T-helper 2 cell treated with Interferon-gamma antibody and Interleukin-4, amounts not matched to agents 5 μg/mL and 100 μg/mL, for 36 hours (primary cell): ENCODE measurements around the gene TGIF2LY.
"Not testable (repeated sequence)": the region's sequence is repeated elsewhere in the genome, so short reads cannot be mapped to it uniquely, and the experiment has no call there.

Experiments
- DNase-seq: peaks from one replicate; pipeline ENCODE4 v3.0.0; 2021; ENCODE audit warnings: low spot score
- H3K27ac Mint-ChIP-seq: one replicate; pipeline ENCODE4 v1.8.0; 2021; ENCODE audit warnings: mild to moderate bottlenecking, mixed read lengths
- H3K27me3 Mint-ChIP-seq: one replicate; pipeline ENCODE4 v1.8.0; 2021; ENCODE audit warnings: low read depth, mixed read lengths
- H3K36me3 Mint-ChIP-seq: one replicate; pipeline ENCODE4 v1.8.0; 2021; ENCODE audit warnings: low read depth, mixed read lengths
- H3K4me1 Mint-ChIP-seq: one replicate; pipeline ENCODE4 v1.8.0; 2021; ENCODE audit warnings: low read depth, mixed read lengths
- H3K4me3 Mint-ChIP-seq: one replicate; pipeline ENCODE4 v1.8.0; 2022; ENCODE audit warnings: mild to moderate bottlenecking, moderate library complexity, mixed read lengths
- H3K9me3 Mint-ChIP-seq: one replicate; pipeline ENCODE4 v1.8.0; 2021; ENCODE audit warnings: mixed read lengths

The TGIF2LY gene

GRCh38 chrY:3578767-3579166 is at the start of gene TGIF2LY:
TSS of gene TGIF2LY (plus strand) at chrY:3579067. CDS start at chrY:3579245, 178 bp downstream.
- H3K36me3 Mint-ChIP-seq, H3K9me3 Mint-ChIP-seq, H3K4me1 Mint-ChIP-seq, DNase-seq, H3K27ac Mint-ChIP-seq, H3K27me3 Mint-ChIP-seq, H3K4me3 Mint-ChIP-seq: not testable (repeated sequence)
